ENCODE results near the gene ADAR.

ADAR gene

GRCh38 chr1:154557939-154558719 is 49.9 kb downstream of the ADAR start, which contains the start of gene UBE2Q1:
TSS of gene UBE2Q1 (minus strand) at chr1:154558662. CDS start at chr1:154558553, 109 bp downstream.
- no peak for DNase-seq (ENCODE audit: low read depth in 3 of 3)

DNA sequence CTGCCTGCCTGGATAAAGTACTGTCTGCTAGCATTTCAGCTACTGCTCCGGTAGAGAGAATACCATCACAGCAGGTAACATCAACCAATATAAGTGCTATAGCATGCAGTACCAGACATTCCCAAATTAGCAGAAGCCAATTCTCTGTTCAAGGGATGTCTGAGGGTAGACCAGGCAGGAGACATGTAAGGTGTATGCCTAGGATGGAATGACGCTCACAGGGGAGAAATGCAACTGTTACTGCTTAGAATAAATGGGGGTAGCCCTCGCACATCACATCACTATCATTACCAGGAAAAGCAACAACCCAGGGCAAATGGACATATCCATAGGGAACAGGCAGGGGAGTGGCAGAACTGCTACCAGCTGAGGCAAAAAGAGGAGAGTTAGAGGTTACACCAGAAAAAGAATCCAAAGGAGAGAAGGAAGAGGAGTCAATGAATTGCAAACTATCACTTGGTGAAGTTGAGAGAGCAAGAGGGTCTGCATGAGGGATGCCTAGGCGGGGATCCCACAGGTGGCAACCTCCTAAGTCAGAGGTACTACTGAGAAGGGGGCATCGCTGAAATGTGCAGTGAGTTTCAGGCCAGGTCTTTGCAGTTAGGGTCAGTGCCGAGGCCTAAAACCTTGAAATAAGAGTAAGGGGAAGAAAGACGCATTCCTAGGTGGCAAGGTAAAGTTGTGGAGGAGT is 50.6 kb downstream of the ADAR start:
- DNase-seq (ENCODE audit: low read depth in 3 of 3), result no peak

GRCh38 chr1:154556422-154556821 is 51.6 kb downstream of the ADAR start:
- DNase-seq (ENCODE audit: low read depth in 3 of 3), result no peak

DNA sequence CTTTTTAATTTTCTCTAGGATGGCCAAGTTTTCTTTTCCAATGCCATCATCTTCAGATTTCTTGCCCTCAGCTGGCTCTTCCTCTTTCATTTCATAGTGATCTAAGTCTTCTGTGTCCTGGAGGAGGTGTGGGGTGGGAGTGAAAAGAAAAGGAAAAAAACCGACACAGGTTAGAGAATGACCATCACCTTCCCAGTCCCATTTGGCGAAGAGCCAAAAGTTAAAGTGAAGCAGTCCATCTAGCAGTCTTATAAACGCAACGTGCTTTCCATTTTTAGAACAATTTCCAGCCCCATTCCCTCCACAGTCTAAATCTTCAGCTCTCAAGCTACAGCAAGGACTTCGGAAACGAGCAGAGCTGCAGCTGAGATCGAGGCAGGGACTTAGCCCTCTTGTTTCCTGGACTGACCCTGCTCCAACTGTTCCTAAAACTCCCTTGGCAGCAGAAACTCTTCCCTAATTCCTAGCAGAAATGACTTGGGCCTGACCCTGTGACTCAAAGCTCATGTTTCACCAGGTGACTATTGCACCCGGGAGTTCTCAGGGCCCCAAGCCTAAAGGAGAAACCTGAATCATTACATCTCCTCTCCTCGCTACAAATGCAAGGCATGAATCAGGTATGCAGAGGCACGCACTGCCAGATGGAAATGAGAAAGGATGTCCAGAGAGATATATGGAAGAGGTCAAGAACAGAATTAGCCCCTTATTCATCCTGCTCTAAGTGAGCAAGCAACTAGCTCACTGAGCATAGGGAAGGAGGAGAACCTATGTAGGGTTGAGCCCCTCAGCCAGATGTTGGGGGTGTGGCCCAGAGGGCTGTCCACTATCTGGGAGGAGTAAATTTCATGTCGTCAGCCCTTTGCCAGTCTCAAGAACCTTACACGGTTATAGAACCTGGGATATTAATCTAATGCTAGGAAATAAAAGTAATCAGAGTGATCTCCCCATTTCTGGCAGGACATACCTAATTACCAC is 54.6 kb downstream of the ADAR start:
- DNase-seq (ENCODE audit: low read depth in 3 of 3), result no peak

DNA sequence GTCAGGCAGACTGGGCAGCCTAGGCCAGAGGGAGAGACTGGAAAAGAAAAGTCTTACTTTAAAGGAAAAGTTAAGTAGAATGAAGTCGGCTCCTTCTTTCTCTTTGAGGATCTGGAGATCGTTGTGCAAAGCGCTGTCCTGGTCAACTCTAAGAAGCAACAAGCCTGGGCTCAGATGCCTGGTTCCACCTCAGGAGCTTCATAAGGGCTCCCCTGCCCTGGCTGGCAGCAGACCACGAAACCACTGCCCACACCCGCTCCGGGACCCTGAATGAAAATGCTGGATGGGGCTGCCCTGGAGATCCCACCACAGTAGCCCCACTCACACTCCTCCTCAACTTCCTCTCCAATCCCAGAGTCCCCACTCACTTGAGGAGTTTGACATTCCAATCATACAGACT is 56.0 kb downstream of the ADAR start:
- DNase-seq (ENCODE audit: low read depth in 3 of 3), result no peak

- no peak for DNase-seq (ENCODE audit: low read depth in 3 of 3)
These were observed 56.5 kb downstream of the ADAR start for GRCh38 chr1:154551474-154551873.

GRCh38 chr1:154550657-154551056 is 57.3 kb downstream of the ADAR start:
- no peak for DNase-seq (ENCODE audit: low read depth in 3 of 3)

DNA sequence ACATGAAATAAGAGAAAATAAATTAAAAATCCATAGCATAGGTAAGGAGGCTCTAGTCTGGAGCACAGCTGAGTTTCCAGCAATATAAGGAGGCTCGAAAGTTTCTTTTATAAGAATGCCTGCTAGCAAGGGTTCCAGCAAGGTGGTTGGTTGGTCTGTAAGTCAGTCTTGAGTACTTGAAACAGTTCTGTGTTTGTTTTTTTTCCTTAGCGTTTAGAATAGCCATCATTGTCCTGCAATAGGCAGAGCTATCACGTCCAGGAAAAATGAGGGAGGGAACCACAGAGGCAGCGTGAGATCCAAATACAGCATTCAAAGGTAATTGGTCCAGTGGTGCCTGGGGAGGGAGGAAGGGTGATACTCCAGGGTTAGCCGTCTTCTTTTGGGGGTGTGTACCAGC is 57.9 kb downstream of the ADAR start:
- no peak for DNase-seq (ENCODE audit: low read depth in 3 of 3)

- DNase-seq (ENCODE audit: low read depth in 3 of 3), result no peak
These were observed 58.7 kb downstream of the ADAR start for GRCh38 chr1:154549202-154549770.

- no peak for DNase-seq (ENCODE audit: low read depth in 3 of 3)
These were observed 60.0 kb downstream of the ADAR start for GRCh38 chr1:154548028-154548427.

DNA sequence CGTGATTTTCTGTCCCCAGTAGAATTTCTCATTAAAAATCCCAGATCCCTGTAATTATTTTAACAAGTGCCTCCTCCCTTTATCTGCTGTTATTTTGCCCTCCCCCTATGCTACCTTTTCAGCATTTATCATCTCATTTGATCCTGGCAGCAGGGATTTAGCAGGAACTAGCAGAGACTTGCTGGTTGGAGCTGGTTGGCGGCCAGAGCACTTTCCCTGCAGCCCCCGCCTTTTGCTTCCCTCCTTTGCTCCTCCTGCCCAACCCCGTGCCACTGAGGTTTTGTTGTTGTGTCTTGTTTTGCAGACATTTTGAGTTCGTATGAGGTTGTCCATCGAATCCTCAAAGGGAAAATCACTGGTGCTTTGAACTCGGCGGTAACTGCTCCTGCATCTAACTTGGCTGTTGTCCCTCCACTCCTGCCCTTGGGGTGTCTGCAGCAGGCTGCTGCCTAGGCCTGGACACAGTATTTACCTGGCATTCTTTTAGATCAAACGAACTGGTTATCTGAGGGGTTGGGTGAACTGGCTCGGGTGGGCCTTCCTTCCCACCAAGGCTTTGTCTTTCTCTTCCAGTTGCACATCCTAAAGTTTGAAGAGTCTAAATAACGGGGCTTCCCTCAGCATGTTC is 60.8 kb downstream of the ADAR start:
- no peak for DNase-seq (ENCODE audit: low read depth in 3 of 3)

DNA sequence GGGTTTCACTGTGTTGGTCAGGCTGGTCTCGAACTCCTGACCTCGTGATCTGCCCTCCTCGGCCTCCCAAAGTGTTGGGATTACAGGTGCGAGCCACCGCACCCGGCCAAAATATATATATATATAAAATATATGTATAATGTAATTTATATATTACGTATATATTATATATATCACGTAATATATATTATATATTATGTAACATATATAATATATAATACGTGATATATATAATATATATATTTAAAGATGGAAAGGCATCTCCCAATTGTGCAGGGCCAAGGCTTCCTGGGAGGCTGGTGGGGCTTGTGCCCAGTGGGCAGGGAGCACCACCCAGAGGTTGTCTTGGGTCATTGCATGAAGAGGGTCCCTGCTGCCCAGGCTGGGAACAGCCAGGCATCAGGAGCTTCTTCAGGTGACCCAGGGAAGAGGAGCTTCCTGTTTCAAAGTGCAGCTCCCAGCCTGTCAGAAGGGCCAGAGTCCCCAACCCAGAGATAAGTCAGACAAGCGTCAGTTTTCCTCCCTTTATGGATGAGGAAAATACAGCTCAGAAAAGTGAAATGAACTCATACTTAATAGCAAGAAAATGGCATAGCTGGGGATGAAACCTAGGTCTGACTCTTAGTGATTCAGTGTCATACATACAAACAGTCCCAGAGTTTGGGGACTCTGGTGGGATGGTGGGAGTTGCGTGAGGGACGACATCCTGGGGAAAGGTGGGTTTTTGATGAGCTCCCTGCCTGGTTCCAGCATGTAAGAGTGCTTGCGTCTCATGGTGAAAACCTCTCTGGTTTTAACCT is 61.5 kb downstream of the ADAR start:
- peak in 1 of 3 experiments; percentile 58 for DNase-seq (ENCODE audit: low read depth in 3 of 3)

DNA sequence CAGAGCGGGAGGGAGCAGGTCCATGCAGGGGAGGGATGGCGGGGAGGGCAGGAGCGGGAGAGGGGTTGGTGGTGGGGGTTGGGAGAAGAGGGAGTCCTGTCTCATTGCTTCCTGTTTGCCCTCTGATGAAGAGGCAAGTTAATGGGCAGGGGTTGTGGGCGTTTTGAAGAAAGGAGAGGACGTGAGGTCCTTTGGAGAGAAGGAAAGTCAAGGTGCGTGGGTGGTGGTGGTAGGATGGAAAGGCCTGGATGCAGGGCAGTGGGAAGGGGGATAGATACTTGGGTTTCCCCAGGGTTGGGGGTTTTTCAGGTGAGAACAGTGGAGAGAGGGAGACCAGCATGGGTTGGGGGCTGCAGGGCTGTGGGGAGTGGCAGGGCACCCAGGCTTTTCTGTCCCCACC is 66.8 kb downstream of the ADAR start:
- DNase-seq (ENCODE audit: low read depth in 3 of 3), result no peak

DNA sequence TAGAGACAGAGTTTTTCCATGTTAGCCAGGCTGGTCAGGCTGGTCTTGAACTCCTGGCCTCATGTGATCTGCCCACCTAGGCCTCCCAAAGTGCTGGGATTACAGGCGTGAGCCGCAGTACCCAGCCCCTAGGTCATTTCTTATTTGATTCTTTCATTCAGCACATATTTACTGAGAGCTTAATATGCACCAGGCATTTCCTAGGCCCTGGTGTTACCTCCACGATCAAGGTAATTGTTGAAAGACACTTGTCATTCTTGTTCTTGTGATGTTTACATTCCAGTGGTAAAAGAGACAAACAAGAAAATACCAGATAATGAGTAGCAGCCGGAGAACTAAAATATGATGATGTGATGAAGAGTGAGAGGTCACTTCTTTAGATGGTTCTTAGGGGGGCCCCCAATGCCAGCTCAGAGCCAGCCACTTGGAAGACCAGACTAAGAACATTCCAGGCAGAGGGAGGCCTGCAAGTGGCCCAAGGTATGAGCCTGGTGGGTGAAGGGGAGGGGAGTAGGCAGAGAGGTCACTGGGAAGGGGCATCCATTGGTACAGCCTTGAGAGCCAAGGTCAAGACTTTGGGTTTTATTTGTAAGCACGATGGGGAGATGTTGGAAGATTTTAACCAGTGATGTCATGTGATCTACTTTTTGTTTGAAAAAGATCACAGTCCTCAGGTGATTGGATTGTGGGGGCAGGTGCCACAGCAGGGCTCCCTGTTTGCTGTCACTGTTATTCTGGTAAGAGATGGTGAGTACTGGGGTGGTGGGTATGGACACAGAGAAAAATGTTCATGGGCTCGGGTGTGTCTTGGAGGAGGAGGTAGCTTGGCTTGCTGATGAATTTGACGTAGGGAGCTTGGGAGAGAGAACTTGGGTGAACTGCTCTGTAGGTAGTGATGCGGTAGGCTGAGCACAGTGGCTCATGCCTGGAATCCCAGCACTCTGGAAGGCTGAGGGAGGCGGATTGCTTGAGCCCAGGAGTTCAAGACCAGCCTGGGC is 68.2 kb downstream of the ADAR start:
- DNase-seq (ENCODE audit: low read depth in 3 of 3), result no peak

DNA sequence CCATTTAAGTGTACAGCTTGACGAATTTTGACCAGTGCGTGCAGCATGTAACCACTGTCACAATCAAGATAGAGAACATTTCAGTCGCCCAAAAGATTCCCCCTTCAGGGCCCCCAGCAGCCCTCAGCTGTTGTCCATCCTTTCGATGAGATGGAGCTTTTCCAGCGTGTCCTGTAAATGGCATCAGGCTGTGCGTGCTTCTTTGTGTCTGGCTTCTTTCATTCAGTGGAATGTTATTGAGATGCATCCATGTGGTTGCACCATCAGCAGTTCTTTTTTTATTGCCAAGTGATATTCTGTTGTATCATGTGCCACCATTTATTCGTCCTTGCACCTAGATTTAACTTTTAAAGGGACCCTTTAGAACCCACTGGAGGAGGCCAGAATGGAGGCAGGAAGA is 71.4 kb downstream of the ADAR start:
- no peak for DNase-seq (ENCODE audit: low read depth in 3 of 3)

- no peak for DNase-seq (ENCODE audit: low read depth in 3 of 3)
These were observed 73.8 kb downstream of the ADAR start for GRCh38 chr1:154533952-154534844.

Data from stimulated activated CD4-positive, alpha-beta T cell treated with anti-CD3 and anti-CD28 coated beads, TNF-alpha, amount 100 ng/mL, for 24 hours (primary cell).